Measurements from ENCODE around the gene KLRF2.
"Not testable (repeated sequence)": the region's sequence is repeated elsewhere in the genome, so short reads cannot be mapped to it uniquely, and the experiment has no call there.

The KLRF2 gene

GRCh38 chr12:9881246-9881645 is at the start of gene KLRF2:
Gene KLRF2 (plus strand): TSS chr12:9881489. CDS start chr12:9881596, 107 bp downstream.
- no peak for DNase-seq

GRCh38 chr12:9831720-9832119 is 49.6 kb upstream of the KLRF2 start:
- no peak for DNase-seq

GRCh38 chr12:9843407-9843806 is 37.9 kb upstream of the KLRF2 start:
- DNase-seq, result no peak

- no peak for DNase-seq
These were observed 32.4 kb upstream of the KLRF2 start for GRCh38 chr12:9848899-9849298.

GRCh38 chr12:9851050-9851449 is 30.2 kb upstream of the KLRF2 start:
- DNase-seq, result no peak

GRCh38 chr12:9851927-9852326 is 29.4 kb upstream of the KLRF2 start:
- DNase-seq, result no peak

GRCh38 chr12:9856151-9856550 is 25.1 kb upstream of the KLRF2 start:
- DNase-seq, result no peak

GRCh38 chr12:9856894-9857293 is 24.4 kb upstream of the KLRF2 start:
- no peak for DNase-seq

GRCh38 chr12:9858135-9858534 is 23.2 kb upstream of the KLRF2 start:
- no peak for DNase-seq

- DNase-seq, result no peak
These were observed 16.2 kb upstream of the KLRF2 start for GRCh38 chr12:9864913-9865675.

GRCh38 chr12:9866860-9867269 is 14.4 kb upstream of the KLRF2 start:
- DNase-seq, result no peak

- no peak for DNase-seq
These were observed 13.8 kb upstream of the KLRF2 start for GRCh38 chr12:9867531-9867930.

- DNase-seq, result no peak
These were observed 12.9 kb upstream of the KLRF2 start for GRCh38 chr12:9868311-9868801.

- DNase-seq, result no peak
These were observed 12.4 kb upstream of the KLRF2 start for GRCh38 chr12:9868951-9869306.

GRCh38 chr12:9869307-9870161 is 11.8 kb upstream of the KLRF2 start, which contains the start of gene CLEC2B:
Gene CLEC2B (minus strand): TSS chr12:9869354.
- DNase-seq, result peak; percentile 31

- no peak for DNase-seq
These were observed 10.9 kb upstream of the KLRF2 start for GRCh38 chr12:9870286-9870866.

GRCh38 chr12:9872162-9872561 is 9.1 kb upstream of the KLRF2 start:
- DNase-seq, result no peak

GRCh38 chr12:9872742-9873141 is 8.5 kb upstream of the KLRF2 start:
- no peak for DNase-seq

GRCh38 chr12:9876120-9876519 is 5.2 kb upstream of the KLRF2 start:
- DNase-seq, result not testable (repeated sequence)

GRCh38 chr12:9880532-9881078 is 684 bp upstream of the KLRF2 start:
- no peak for DNase-seq

GRCh38 chr12:9881988-9882387 is 699 bp downstream of the KLRF2 start:
- no peak for DNase-seq

- DNase-seq, result no peak
These were observed 1.9 kb downstream of the KLRF2 start for GRCh38 chr12:9883175-9883574.

- DNase-seq, result no peak
These were observed 7.5 kb downstream of the KLRF2 start for GRCh38 chr12:9888665-9889273.
